Endodermal cell (in vitro differentiated cells): ENCODE data around the gene PIAS4. TPM values are rescaled to one million over a fixed set of nuclear protein-coding genes. Genes with fewer than 3 reads are reported as not detected.
A peak's percentile ranks its signal among the peaks of the same experiment; 100 is the strongest.

Source experiments
- DNase-seq: peaks from one replicate; pipeline ENCODE4 v3.0.0-alpha.2; 2017
- H3K27ac ChIP-seq: 2 replicates; pipeline ENCODE4 v1.5.1; 2013; ENCODE audit warnings: mild to moderate bottlenecking, low read depth, low read length, moderate library complexity
- H3K27me3 ChIP-seq: 2 replicates; pipeline ENCODE4 v1.6.1; 2013; ENCODE audit warnings: mild to moderate bottlenecking, low read length, moderate library complexity; ENCODE audit not compliant: insufficient read depth, control insufficient read depth, poor library complexity, severe bottlenecking
- H3K36me3 ChIP-seq: 2 replicates; pipeline ENCODE4 v1.7.0; 2013; ENCODE audit warnings: mild to moderate bottlenecking, low read length, moderate library complexity; ENCODE audit not compliant: control insufficient read depth, insufficient read depth
- H3K4me1 ChIP-seq: one replicate; pipeline ENCODE4 v1.7.0; 2013; ENCODE audit warnings: low read length; ENCODE audit not compliant: control insufficient read depth, insufficient read depth
- H3K4me3 ChIP-seq: 2 replicates; pipeline ENCODE4 v1.5.1; 2013; ENCODE audit warnings: mild to moderate bottlenecking, low read length, moderate library complexity
- H3K9ac ChIP-seq: 2 replicates; pipeline ENCODE4 v1.6.1; 2013; ENCODE audit warnings: mild to moderate bottlenecking, low read length, moderate library complexity; ENCODE audit not compliant: poor library complexity, severe bottlenecking; ENCODE audit errors: extremely low read depth
- H3K9me3 ChIP-seq: 2 replicates; pipeline ENCODE4 v1.6.1; 2013; ENCODE audit warnings: mild to moderate bottlenecking, low read length, moderate library complexity; ENCODE audit not compliant: control insufficient read depth
- H3K27ac Mint-ChIP-seq: 2 replicates; pipeline ENCODE4 v1.8.0; 2020; ENCODE audit warnings: mixed read lengths
- H3K27me3 Mint-ChIP-seq: 2 replicates; pipeline ENCODE4 v1.8.0; 2021; ENCODE audit warnings: mild to moderate bottlenecking, mixed read lengths; ENCODE audit not compliant: insufficient read depth
- H3K36me3 Mint-ChIP-seq: 2 replicates; pipeline ENCODE4 v1.8.0; 2020; ENCODE audit warnings: low read depth, mixed read lengths
- H3K4me1 Mint-ChIP-seq: 2 replicates; pipeline ENCODE4 v1.8.0; 2020; ENCODE audit warnings: mixed read lengths
- H3K4me3 Mint-ChIP-seq: 2 replicates; pipeline ENCODE4 v1.8.0; 2020; ENCODE audit warnings: mild to moderate bottlenecking, moderate library complexity, mixed read lengths
- H3K9me3 Mint-ChIP-seq: 2 replicates; pipeline ENCODE4 v1.8.0; 2020; ENCODE audit warnings: mild to moderate bottlenecking, mixed read lengths
- CTCF ChIP-seq: fragments of 200-600 bp; sonication (generic); conservative IDR thresholded peaks from 2 replicates; pipeline ENCODE4 v1.5.0; 2021; ENCODE audit warnings: antibody characterized with exemption, mild to moderate bottlenecking
- WGBS, 2 experiments: methylation state at CpG; one replicate each; pipeline versions ENCODE4 v1.1.5 to v1.1.7; 2013; ENCODE audit warnings: missing lambda C conversion rate in 2 of 2, mixed read lengths in 1 of 2; ENCODE audit not compliant: insufficient coverage in 1 of 2, insufficient read length in 1 of 2; 5-methylcytosine and 5-hydroxymethylcytosine counted together
- total RNA-seq, 2 donors: library from RNA; stranded (reverse); fragmentation: NEBNext Ultra II Directional in 1 of 2; extraction: Animal tissue kit (Norgen Biotek cat#: 25700) in 1 of 2; gene quantifications; 2 replicates in 1 of 2; 3 replicates in 1 of 2; pipeline ENCODE4 v1.2.1, GENCODE V29; 2021

The PIAS4 gene
- total RNA-seq, 2 donors from 2014 or later, result 57.5 to 58.1 TPM

DNA sequence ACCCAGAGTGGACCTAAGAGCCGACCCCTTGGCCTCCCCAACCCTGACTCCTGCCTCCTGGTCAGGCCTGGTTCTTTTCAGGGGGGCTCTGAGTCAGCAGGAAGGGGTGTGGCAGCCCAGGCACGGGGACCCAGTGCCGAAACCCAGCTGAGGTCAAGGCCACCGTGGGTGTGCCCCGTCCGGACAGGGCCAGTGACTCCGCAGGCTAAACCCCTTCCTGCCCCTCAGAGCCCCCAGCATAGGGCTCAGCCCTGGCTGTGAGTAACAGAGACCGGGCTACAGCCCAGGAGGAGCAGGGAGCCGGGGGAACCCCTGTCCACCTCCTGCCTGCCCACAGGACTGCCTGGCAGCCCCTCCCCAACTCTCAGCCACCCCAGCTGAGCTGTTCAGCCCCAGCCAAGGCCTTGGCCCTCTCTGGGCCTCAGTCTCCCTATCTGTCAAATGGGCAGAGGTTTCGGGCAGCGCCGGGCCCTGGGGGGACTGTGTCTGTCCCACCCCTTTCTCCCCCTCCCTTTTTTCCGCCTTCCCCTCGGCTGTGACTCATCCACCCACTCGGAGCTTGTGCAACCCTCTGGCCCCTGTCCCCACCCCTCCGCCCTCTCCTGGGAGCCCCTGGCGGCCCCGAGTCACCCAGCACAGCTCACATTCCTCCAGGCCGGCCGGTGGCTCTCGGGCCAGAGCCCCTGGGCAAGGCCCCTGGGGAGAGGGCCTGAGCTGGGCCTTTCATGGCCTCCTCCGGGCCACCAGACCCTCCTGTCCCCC lies 50.6 kb downstream of the PIAS4 start:
- Mint-ChIP-seq H3K4me1 (no peaks in the 10 kb centered on the region), H3K4me3 (no peak overlapping the region), H3K27me3 (no peaks in the 10 kb centered on the region), H3K9me3 (no peaks in the 10 kb centered on the region), H3K27ac (no peak overlapping the region), H3K36me3 (peaks cover 33% of the 10 kb centered on the region)
- no peak for TF ChIP-seq CTCF
- H3K36me3 ChIP-seq, result peaks cover 18% of the 10 kb centered on the region
- DNase-seq, result no peak
- 92% methylated on average over 10 to 22 of the region's 22 CpGs for WGBS, 2 experiments
- no peak overlapping the region for H3K4me3 ChIP-seq
- H3K27ac ChIP-seq, result peak overlapping the region; percentile 89
- H3K9me3 ChIP-seq, result no peaks in the 10 kb centered on the region
- H3K9ac ChIP-seq, result no peak overlapping the region
- no peaks in the 10 kb centered on the region for H3K4me1 ChIP-seq
- no peaks in the 10 kb centered on the region for H3K27me3 ChIP-seq

DNA sequence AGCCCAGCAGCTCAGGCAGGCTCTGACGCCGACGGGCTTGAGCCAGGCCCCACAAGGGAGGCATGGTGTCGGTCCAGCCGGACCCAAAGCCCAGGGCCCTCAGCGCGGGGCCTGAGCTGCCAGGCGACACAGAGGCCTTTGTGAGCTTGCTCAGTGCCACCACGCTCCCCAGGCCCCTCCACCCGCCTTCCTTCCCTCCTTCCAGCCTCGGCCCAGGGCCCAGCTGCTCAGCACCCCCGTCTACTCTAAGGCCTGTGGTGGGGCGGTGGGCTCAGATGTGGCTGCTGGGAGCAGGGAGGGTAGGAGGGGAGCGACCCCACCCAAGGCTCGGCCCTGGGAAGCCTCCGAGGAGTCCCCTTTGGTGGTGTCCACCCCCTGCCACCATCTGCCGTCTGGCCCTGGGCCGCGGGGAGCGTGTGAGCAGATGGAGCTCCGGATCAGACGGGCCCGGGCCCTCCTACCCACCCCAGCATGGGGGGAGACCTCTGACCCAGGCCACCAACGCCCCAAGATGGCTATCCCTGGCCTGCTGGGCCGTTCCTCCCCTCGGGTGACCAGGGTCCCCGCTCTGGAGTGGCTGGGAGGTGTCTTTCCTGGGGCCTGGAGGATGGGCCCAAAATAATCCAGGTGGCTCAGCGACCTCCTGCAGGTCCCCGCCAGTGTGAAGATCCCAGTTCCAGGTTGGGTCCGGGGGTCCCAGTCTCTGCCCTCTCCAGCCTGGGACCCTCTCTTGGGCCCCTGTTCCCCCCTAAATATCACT lies 51.3 kb downstream of the PIAS4 start:
- no peak overlapping the region for H3K9ac ChIP-seq
- no peak for TF ChIP-seq CTCF
- no peak for DNase-seq
- no peaks in the 10 kb centered on the region for H3K9me3 Mint-ChIP-seq
- peaks cover 27% of the 10 kb centered on the region for H3K36me3 Mint-ChIP-seq
- H3K4me1 Mint-ChIP-seq, result peaks cover 3% of the 10 kb centered on the region
- no peaks in the 10 kb centered on the region for H3K27me3 Mint-ChIP-seq
- H3K4me3 Mint-ChIP-seq, result no peak overlapping the region
- no peak overlapping the region for H3K4me3 ChIP-seq
- WGBS, 2 experiments, result 90 to 93% methylated on average over 10 to 30 of the region's 30 CpGs
- H3K36me3 ChIP-seq, result peaks cover 14% of the 10 kb centered on the region
- no peaks in the 10 kb centered on the region for H3K9me3 ChIP-seq
- H3K27me3 ChIP-seq, result no peaks in the 10 kb centered on the region
- no peaks in the 10 kb centered on the region for H3K4me1 ChIP-seq
- peak overlapping the region; percentile 89 for H3K27ac ChIP-seq
- no peak overlapping the region for H3K27ac Mint-ChIP-seq

DNA sequence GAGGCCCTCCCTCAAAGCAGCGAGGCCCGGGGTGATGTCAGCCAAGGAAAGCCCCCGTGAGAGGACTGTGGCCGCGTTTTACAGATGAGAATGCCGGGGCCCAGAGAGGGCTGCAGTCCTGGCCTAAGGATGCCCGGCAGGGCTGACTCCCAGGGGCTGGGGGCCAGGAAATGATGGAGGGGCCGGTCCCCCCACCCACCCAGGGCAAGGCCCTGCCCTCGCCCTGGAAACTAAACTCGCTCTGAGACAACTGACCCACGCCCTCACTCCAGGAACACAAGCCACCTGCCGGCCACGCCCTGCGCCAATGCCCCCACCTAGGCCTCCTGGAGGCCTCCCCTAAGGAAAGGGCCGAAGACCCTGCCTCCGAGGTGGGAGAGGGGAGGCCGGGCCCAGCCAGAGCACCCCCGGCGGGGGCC lies 51.9 kb downstream of the PIAS4 start:
- peaks cover 24% of the 10 kb centered on the region for H3K36me3 Mint-ChIP-seq
- H3K27me3 Mint-ChIP-seq, result no peaks in the 10 kb centered on the region
- no peak for DNase-seq
- H3K9ac ChIP-seq, result no peak overlapping the region
- TF ChIP-seq CTCF, result no peak
- H3K4me3 ChIP-seq, result no peak overlapping the region
- peaks cover 3% of the 10 kb centered on the region for H3K4me1 Mint-ChIP-seq
- H3K27ac Mint-ChIP-seq, result no peak overlapping the region
- H3K9me3 Mint-ChIP-seq, result no peaks in the 10 kb centered on the region
- H3K4me1 ChIP-seq, result no peaks in the 10 kb centered on the region
- H3K4me3 Mint-ChIP-seq, result no peak overlapping the region
- H3K9me3 ChIP-seq, result no peaks in the 10 kb centered on the region
- no peaks in the 10 kb centered on the region for H3K27me3 ChIP-seq
- WGBS, 2 experiments, result 60 to 89% methylated on average over 1 to 19 of the region's 19 CpGs
- peak overlapping the region; percentile 89 for H3K27ac ChIP-seq
- peaks cover 14% of the 10 kb centered on the region for H3K36me3 ChIP-seq
